Measurements from ENCODE around the gene GUCA1C.

Gene GUCA1C, protein sequence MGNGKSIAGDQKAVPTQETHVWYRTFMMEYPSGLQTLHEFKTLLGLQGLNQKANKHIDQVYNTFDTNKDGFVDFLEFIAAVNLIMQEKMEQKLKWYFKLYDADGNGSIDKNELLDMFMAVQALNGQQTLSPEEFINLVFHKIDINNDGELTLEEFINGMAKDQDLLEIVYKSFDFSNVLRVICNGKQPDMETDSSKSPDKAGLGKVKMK

GRCh38 chr3:108953700-108954099, at the start of gene GUCA1C:
Gene GUCA1C (minus strand): TSS chr3:108953879. CDS start chr3:108953762, 117 bp downstream.
- no peak for DNase-seq (ENCODE audit: low read depth)

- no peak for DNase-seq (ENCODE audit: low read depth)
Measured at GRCh38 chr3:108998436-108998835, 44.8 kb upstream of the GUCA1C start.

DNA sequence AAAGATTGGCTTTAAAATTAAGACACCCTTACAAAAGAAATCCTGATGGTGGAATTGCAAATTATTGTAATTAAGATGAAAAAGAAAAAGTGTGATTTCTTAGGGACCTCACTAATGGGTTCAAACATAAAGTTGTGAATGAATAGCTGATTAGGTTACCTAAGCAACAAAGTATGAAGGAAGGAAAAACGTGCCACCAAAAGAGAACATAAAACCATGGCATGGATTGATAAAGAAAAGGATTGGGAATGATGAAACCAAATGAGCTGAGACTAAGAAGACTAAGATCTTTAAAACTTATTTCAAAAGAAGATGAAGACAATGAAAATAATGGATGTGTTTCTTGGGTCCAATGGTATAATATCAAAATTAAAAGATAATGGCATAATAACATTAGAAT, 32.2 kb upstream of the GUCA1C start:
- no peak for DNase-seq (ENCODE audit: low read depth)

DNA sequence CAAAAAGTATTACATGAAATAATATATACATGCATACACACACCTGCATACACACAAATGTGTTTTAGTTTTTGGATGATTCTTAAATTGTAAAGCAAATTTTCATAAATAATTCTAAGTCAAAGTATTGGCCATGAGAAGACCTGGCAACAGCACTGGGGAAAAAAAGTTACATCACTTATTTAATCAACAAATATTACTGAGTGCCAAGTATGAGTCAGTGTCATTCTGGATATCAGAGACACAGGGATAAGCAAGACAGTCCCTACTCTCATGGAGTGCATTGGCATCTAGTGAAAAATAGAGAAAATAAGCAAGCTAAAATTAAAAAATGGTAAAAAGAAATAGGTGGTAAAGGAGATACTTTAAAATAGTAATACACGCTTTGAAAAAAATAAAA, 29.4 kb upstream of the GUCA1C start:
- DNase-seq (ENCODE audit: low read depth): no peak

DNA sequence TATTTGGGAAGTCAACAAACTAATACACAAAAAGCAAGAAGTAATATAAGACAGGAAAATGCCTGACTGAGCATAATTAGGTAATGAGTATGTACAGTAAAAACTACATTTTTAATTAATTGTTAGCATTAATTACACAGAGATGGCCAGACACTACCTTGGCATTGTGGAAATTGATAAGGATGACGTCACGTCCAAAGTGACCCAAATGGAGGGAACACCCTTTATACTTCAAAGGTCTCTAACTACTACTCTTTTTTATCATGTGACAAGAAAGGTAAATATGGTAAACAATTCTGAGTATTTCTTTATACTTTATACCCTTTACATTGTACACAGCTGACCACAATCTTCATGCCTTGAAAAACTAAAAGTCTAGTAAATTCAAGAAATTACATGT, 22.4 kb upstream of the GUCA1C start:
- DNase-seq (ENCODE audit: low read depth): no peak

DNA sequence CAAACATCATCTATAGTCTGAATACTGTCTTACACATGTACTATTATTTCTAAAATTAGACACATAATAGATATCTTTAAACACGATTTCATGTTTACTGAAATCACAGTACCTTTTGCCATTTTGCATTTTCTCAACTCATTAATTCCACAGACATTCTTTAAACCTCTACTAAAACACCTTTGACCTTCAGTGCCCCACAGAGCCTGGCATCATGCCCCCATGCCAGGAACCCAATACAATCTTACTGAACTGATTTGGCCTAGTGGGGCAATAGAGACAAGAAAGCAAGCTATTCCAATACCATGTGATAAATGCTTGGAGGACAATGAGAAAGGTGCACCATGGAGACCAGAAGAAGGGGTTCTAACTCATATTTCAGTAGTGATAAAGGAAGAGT, 19.3 kb upstream of the GUCA1C start:
- no peak for DNase-seq (ENCODE audit: low read depth)

- no peak for DNase-seq (ENCODE audit: low read depth)
Measured at GRCh38 chr3:108972482-108972881, 18.8 kb upstream of the GUCA1C start.

- no peak for DNase-seq (ENCODE audit: low read depth)
Measured at GRCh38 chr3:108970561-108970960, 16.9 kb upstream of the GUCA1C start.

DNA sequence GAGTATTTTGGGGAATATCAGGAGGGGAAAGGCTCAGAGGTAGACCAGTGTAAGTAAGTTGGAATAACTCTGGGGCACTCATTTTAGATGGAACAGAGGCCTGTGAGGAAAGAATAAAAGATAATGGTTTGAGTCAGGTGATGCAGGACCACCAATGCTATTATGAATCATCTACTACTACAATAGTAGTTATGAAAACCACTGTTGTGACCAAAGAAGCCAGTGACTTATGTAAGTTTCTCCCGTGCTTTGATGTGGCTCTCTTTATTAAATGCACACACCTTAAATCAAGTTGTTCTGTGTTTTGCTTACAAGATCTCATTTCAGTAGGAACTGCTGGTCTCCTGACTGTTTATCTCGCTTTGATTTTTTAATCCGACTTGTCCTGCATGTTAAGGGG, 13.1 kb upstream of the GUCA1C start:
- DNase-seq (ENCODE audit: low read depth): no peak

GRCh38 chr3:108959017-108959416, 5.3 kb upstream of the GUCA1C start:
- DNase-seq (ENCODE audit: low read depth): no peak

DNA sequence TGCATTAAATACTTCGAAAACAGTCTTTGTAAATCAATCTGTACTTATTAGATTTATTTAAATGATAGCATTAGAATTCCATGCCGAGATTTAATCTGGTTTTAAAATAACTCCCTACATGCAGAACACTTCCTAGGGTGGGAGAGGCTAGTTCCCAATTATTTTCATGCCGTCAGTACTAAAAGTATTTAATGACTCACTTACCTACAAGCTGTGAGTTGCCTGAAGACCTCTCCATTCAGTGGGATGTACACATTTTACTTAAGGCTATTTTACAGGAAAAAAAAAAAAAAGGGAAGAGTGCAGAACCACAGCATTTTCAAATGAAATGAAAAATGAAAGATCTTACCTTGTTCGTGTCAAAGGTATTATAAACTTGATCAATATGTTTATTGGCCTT, 469 bp downstream of the GUCA1C start:
- no peak for DNase-seq (ENCODE audit: low read depth)

DNA sequence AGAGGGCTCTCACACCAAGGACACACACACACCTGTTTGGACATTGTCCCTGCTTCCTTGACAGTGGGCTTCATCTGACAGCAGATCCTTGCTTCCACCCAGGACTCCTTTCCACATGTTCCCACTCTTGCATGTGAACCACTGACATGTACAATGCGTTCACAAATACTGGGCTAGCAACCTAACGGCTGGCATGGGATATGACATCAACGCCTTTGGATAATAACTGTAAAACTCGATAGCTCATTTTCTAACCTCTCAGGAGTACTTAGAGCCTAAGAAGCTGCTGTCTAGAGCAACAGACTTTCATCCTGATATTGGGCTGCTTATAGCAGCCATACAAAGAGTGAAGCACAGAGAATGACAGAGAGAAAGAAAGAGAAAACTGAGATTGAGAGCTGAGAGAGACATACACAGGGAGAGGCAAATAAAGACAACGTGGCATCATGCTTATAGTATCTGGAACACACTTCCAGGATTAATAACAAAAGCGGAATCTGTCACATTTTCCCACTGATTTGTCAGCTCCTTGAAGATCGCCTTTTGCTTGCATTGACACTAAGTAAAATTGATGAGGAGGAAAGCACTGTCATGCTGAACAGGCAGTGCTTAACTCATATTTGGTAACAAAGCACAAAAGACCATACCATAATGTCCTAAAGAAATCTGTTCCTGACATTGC, 1.7 kb downstream of the GUCA1C start:
- no peak for DNase-seq (ENCODE audit: low read depth)

DNA sequence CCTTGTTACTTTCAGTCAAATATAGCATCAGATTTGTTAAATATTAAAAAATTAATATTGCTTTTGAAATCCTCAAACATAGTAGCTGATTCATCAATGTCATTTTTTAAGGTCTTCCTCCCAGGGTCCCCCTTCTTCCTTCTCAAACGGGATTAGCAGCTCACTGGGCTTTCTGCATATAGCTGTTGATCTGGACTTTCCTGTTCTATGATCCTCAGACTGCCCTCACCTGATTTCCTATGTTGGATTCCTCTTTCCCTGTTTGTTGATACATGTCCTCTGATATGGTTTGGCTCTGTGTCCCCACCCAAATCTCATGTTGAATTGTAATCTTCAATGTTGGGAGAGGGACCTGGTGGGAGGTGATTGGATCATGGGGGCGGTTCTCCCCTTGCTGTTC, 5.8 kb downstream of the GUCA1C start:
- DNase-seq (ENCODE audit: low read depth): no peak

DNA sequence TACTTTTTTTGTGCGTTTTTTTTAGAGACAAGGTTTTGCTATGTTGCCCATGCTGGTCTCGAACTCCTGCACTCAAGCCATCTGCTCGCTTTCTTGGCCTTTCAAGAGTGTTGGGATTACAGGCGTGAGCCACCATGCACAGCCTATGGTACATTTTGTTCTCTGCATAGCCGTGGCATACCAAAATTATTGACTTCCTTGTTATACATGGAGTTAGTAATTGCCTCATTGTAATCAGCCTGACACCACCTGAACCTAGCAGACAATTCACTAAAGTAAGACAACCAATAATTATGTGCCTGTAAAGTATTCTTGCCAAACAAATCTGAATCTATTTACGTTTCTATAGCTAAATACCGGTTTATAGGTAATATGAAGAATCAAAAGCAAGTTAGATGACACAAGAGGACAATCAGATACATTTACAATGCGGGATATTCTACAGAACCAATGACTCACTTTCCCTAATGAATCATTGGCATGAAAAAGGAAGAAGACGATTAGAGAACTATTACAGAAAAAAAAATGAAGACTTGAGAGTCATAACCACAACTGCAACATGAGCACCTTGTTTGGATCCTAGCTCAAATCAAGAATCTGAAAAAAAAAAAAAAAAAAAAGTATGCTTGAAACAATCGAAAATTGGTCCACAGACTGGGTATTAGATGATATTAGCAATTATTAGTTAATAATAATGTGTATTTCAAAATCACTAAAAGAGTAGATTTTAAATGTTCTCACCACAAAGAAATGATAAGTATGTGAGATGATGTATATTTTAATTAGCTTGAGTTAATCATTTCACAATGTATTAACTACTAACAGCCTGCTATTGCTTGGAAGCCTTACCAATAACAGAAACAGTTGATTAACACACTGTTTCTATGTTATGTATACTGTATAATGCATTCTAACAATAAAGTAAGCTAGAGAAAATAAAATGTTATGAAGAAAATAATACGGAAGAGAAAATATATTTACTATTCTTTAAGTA, 7.1 kb downstream of the GUCA1C start:
- DNase-seq (ENCODE audit: low read depth): no peak

DNA sequence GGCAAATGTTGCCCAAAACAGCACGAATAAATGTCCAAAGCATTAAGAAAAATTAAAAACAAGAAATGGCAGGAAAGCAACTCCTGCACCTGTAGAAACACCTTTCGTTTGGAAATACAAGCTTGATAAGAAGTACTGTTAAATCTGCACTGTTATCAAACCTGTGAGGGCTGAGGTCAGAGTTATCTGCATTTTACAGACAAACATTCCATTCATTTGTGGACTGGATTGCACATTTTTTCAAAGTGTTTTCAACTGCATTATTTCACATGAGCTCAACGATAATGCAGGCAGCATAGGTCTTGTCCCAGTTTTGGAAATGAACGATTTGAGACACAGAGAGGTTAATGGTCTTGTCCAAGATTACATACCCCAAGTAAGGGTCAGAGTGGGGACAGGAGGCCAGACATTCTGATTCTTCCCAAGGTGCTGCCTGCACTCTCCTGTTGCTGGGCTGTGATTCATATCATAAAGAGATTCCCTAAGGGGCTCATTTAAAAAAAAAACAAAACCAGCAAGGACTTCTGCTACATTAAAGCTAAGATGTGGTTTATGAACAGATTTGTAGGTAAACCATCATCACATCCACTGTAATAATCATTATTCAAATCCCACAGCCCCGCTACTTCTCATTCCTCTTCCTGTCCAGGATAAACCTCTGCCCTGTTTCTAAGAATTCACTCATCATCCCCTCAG, 13.0 kb downstream of the GUCA1C start:
- no peak for DNase-seq (ENCODE audit: low read depth)

DNA sequence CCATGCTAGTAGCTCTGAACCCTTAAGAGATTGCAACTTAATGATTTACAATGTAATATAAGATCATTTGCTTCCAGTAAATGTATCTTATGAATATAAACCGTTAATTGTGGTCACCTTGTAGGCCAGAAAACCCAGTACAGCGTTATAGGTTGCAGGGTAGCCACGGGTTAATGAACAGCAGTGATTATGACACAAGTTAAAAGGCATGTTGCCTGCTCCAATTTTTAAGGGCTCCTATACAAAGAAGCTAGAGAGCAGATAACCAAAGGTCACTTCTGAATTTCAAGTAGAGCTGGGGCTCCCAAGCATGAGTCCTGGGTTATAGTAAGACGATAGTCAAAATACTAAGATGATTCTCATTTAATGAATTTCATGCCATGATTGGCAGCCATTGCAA, 13.5 kb downstream of the GUCA1C start:
- DNase-seq (ENCODE audit: low read depth): no peak

DNA sequence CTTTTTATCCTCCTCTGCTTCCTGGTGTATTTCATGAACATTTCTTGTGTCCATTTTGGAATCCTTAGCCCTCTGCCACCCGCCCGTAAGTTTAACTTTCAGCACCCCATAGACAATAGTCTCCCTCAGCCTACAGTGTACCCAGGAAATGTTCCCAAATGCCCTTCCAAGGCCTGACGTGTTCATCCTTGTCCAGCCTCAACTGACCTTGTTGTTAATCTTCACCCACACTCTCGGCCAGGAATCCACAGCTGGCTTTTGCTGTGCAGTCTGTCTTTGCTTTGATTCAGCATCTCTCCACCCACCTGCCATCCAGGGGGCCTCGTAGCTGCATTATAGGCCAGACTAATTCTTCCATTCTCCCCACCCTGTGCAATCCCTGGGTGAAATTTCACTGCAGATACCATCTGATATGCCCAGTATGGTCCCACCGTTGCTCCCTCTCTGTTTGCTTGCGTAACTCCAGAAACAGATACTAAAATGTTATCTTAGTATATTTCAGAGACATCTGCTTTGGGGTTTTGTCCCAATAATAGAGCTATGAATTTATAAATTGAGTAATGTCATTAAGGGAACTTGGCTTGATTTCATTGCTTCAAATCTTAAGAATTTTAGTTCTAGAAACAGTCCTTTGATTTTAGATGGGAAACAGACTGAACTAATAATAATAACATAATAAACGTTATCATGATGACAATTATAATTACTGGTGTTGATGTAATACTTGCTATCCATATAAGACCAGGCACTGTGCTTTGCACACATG, 16.6 kb downstream of the GUCA1C start:
- DNase-seq (ENCODE audit: low read depth): no peak

DNA sequence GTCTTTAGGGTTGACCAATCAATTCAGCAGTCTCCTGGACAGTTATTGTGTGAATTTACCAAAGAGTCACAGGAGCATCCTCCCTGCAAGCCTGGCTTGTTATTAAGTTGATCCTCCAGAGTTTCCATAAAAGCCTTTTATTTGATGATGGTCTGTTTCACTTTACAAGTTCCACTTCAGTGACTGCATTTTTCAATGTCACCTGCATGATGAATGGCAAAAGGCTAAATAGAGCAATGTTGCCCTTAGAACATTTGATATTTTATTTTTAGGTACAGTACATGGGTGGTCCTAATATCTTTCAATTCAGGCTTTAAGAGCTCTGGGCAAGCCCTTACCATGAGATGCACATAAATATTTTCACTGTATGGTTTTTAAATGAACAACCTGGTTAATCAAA, 22.6 kb downstream of the GUCA1C start:
- no peak for DNase-seq (ENCODE audit: low read depth)

DNA sequence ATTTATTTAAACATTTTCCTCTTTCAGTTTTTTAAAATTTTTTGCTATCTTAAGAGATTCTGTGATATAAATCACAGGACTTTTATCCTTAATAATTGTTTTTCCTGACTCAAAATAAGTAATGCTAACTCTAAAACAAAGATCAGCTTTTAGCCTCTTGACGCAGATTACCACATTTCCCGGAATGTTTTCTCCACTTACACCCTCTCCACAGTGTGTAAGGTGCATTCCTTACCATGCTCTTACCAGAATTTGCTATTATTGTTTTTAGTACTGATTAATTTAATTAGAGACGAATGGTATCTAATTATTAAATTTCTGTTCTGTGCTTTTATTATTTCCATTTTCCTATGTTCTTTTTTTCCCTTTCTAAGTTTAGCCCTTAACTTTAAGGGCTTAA, 34.8 kb downstream of the GUCA1C start:
- no peak for DNase-seq (ENCODE audit: low read depth)

GRCh38 chr3:108914774-108915641, 38.7 kb downstream of the GUCA1C start:
- DNase-seq (ENCODE audit: low read depth): peak; percentile 33

- no peak for DNase-seq (ENCODE audit: low read depth)
Measured at GRCh38 chr3:108909799-108910198, 43.9 kb downstream of the GUCA1C start.

All from stromal cell of bone marrow (primary cell).